Measurements from ENCODE around the gene EEF2KMT.
"Not testable (repeated sequence)": the region's sequence is repeated elsewhere in the genome, so short reads cannot be mapped to it uniquely, and the experiment has no call there.

Gene EEF2KMT

GRCh38 chr16:5070431-5071186 is 27.0 kb downstream of the EEF2KMT start:
- no peak for DNase-seq

DNA sequence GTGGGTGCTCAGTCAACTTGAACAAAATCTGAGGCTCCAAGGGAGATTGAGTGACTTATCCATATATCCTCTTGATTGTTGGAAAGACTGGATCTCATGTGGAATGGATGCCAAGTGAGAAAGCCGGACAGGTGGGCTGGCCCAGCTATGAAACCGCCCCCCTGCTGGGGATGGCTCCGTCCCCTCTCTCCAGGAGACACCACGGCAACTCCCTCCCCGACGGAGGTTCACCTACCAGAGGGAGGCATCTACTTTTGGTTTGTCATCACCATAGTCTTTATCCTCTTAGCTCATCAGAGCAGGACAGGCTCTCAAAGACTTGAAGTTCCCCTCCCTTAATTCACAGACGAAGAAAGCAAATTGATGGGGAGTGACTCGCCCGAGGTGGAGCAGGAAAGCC is 27.7 kb downstream of the EEF2KMT start:
- no peak for DNase-seq

- no peak for DNase-seq
These were observed 28.5 kb downstream of the EEF2KMT start for GRCh38 chr16:5069048-5069447.

GRCh38 chr16:5066511-5066910 is 31.1 kb downstream of the EEF2KMT start:
- no peak for DNase-seq

GRCh38 chr16:5065813-5066212 is 31.8 kb downstream of the EEF2KMT start, which contains the start of gene C16orf89:
TSS of gene C16orf89 (minus strand) at chr16:5065956. CDS start at chr16:5065908, 48 bp downstream.
- DNase-seq = no peak

GRCh38 chr16:5065326-5065725 is 32.3 kb downstream of the EEF2KMT start:
- no peak for DNase-seq

- no peak for DNase-seq
These were observed 32.7 kb downstream of the EEF2KMT start for GRCh38 chr16:5064915-5065314.

GRCh38 chr16:5062790-5063765 is 34.5 kb downstream of the EEF2KMT start:
- DNase-seq = no peak

GRCh38 chr16:5062051-5062450 is 35.5 kb downstream of the EEF2KMT start:
- DNase-seq = no peak

- DNase-seq = no peak
These were observed 37.4 kb downstream of the EEF2KMT start for GRCh38 chr16:5060073-5060641.

GRCh38 chr16:5059386-5060072 is 38.1 kb downstream of the EEF2KMT start:
- DNase-seq = no peak

DNA sequence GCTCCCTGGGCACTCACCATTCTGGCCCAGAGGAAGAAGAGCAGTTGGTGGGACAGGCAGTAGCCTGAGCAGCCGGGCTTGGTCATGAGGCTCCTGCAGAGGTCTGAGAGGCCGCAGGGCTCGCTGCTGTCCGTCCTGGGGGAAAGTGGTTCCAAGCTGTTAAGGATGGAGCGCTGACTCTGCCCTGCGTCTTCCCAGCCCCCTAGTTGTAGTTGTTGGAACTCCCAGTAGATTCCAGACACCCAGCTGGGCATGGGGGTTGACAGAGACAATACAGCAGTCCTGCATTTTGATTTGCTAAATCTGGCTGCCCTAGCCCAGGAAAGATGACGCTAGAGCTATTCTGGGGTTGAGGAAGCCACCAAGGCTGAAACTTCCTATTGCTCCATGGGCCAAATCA is 39.1 kb downstream of the EEF2KMT start:
- DNase-seq = no peak

GRCh38 chr16:5056352-5056751 is 41.2 kb downstream of the EEF2KMT start:
- no peak for DNase-seq

DNA sequence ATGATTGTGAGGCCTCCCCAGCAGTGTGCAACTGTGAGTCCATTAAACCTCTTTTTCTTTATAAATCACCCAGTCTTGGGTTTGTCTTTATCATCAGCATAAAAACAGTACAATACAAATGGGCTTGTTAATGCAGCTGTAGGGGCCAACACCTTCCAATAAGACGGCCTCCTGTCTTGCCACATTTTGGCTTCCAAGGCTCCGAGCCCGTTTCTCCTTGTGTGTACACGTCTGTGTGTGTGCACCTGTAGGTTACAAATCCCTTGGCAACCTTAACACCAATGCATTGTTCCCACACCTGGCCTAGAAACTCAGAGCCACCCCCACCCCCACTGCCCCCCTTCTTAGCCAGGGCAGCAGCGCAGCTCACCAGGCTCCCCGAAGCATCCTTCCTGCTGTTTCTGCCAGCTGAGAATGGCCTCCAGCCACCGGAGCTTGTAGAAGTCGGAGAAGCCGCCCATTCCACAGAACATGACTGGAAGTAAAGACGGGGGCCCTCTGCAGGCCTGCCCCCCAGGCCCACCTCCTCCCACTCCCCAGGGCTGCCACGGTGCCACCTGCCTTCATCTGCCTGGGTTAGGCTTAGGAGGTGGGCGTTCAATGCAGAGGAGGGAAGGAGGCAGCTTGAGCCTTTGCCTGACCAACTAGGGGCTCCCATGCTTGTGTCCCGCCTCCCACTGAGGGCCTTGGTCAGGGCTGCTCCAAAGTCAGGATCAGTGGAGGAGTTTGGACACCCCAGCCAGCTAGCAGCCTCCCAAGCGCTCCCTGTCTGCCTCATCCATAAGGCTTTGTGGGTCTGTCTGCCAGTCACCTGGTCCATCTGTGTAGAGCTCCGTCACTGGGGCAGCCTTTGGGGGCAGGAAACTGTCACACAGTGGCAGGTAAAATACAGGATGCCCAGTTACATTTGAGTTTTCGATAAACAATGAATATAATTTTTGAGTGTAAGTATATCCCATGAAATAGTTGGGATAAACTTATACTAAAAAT is 42.4 kb downstream of the EEF2KMT start:
- no peak for DNase-seq

DNA sequence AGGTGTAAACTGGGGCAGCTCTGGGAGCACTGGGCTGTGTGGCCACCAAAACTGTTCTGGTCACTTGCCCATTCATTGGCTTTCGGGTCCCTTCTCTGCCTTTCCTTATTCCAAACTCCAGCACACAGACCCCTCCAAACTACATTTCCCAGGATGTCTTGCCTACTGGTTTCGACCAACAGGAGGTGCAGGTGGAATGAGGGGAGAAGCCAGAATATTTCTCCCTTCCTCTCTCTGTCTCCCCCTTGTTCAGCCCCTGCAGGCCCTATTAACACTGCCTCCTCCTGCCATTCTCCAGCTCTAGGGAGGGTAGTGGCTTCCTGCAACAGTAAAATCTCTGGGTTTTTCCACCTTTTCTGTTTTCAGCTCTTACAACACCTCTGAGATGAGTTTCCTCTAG is 50.7 kb downstream of the EEF2KMT start:
- no peak for DNase-seq

GRCh38 chr16:5045499-5046115 is 52.0 kb downstream of the EEF2KMT start:
- no peak for DNase-seq

GRCh38 chr16:5044581-5044980 is 53.0 kb downstream of the EEF2KMT start:
- not testable (repeated sequence) for DNase-seq

GRCh38 chr16:5044011-5044540 is 53.5 kb downstream of the EEF2KMT start:
- no peak for DNase-seq

GRCh38 chr16:5042574-5043171 is 54.9 kb downstream of the EEF2KMT start:
- DNase-seq = peak in 1 of 2 experiments; percentile 33

GRCh38 chr16:5041600-5042133 is 55.9 kb downstream of the EEF2KMT start:
- no peak for DNase-seq

Measured in NCI-H2081 (cell line).